ENCODE measurements around the gene CCND2. TPM values are rescaled to one million over a fixed set of nuclear protein-coding genes. Genes with fewer than 3 reads are reported as not detected.

The CCND2 gene
- total and polyA plus RNA-seq, 12 donors = 28.4 to 428 (median 239) TPM

DNA sequence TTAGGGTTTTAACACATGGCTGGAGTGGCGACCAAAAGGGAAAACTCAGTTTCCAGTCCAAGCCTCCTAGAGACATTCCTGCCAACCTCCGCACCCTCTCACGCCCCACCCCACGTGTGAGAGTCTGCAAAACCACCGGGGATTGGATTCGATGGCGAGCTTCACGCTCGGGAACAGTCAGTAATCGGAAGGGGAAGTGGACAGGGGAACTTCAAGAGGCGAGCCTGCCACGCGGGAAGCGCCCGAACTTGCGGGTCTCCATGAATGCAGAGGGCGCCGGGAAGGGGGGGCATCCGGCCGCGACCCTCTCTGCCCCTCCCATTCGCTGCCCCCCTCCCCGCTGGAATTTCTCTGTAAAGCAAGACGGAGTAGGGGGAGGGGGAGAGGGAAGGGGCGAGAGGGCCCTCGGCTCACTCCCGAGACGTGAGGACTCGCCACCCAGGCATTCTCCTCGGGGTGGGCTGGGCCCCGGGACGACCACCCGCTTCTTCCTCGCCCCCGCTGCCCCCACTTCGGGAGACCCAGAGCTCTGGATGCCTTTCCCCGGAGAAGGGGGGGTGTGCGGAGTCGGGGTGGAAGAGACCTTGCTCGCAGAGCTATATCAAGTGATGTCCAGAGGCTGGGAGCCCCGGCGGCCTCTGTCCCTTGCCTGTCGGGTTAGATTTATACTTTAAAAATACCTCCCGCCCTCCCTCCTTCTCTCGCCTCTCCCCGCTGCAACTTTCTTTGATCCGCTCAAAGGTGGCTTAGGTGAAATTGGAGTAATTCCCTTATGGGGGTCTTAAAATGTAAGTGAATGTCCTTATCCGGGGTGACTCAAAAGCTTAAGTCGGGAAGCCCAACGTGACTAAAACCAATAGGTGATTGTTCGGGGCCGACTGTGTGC is 2.5 kb upstream of the CCND2 start:
- Histone ChIP-seq H3K27me3 (peaks cover 26% of the 10 kb centered on the region), H3K4me1 (replicated peaks in 1 of 2) (peaks cover 14 to 29% of the 10 kb centered on the region in 2 donors), H3K27ac (peak overlapping the region; percentile 26 to 95 (median 90)), H3K9me3 (replicated peaks in 1 of 3) (no peaks in the 10 kb centered on the region), H3K4me3 (peak overlapping the region in 3 of 4 donors; percentile 1 to 85 (median 16)), H3K36me3 (replicated peaks in 1 of 2) (peaks cover 0 to 1% of the 10 kb centered on the region in 2 donors)
- peak; percentile 49 to 81 (median 65) for DNase-seq
- WGBS, 4 donors = 1 to 2% (median 2%) methylated on average over 31 to 52 of the region's 52 CpGs
- intact Hi-C loops (cut with DNase I) = loop anchor here in 1 of 2 donors (10.0 kb wide), 2 partner anchors 236 to 276 kb away; no protein-coding TSS in a partner anchor
- no peak for TF ChIP-seq POLR2A (IDR thresholded peaks at IDR 0.05)
- TF ChIP-seq, protein P1, sequence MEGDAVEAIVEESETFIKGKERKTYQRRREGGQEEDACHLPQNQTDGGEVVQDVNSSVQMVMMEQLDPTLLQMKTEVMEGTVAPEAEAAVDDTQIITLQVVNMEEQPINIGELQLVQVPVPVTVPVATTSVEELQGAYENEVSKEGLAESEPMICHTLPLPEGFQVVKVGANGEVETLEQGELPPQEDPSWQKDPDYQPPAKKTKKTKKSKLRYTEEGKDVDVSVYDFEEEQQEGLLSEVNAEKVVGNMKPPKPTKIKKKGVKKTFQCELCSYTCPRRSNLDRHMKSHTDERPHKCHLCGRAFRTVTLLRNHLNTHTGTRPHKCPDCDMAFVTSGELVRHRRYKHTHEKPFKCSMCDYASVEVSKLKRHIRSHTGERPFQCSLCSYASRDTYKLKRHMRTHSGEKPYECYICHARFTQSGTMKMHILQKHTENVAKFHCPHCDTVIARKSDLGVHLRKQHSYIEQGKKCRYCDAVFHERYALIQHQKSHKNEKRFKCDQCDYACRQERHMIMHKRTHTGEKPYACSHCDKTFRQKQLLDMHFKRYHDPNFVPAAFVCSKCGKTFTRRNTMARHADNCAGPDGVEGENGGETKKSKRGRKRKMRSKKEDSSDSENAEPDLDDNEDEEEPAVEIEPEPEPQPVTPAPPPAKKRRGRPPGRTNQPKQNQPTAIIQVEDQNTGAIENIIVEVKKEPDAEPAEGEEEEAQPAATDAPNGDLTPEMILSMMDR (IDR thresholded peaks at IDR 0.05) = no peak

DNA sequence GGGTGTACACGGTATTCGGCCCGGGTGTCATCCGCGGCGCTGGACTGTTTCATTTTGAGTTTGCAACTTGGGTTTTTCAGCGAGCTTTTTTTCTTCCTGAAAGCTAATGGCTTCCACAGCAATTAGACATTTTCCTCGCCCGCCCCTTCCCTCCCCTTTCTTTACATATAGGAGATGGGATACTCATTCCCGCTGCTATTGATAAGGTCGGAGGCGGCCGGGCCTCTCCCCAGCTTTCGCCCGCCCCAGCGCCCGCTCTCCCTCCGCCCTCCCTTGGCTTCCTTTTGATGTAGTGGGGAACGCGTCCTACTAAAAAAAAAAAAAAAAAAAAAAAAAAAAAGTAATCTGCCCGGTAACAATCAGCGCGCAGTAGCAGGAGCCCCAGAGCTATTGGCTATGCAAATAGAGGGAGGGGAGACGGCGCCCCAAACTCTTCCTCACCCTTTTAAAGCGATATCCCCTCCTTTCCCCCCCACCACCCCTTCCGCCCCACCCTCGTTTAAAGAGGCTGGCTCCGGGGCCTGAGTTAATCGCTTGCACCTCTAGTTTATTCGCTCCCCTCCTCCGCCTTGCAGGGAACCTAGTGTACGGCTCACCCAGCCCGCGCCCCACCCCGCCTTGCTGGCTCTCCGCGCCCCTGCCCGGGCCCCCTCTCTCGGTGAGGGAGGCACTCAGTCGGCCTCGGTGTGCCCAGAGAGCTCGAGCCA is 1.7 kb upstream of the CCND2 start:
- H3K4me1 ChIP-seq (replicated peaks in 1 of 2) = peaks cover 21 to 36% of the 10 kb centered on the region in 2 donors
- H3K36me3 ChIP-seq (replicated peaks in 1 of 2) = peaks cover 0 to 8% of the 10 kb centered on the region in 2 donors
- peak in 1 of 2 donors; percentile 81 for TF ChIP-seq POLR2A (IDR thresholded peaks at IDR 0.05)
- TF ChIP-seq, protein P1 (IDR thresholded peaks at IDR 0.05) = no peak
- intact Hi-C loops (cut with DNase I) = loop anchor here in 1 of 2 donors (10.0 kb wide), 2 partner anchors 237 to 277 kb away; no protein-coding TSS in a partner anchor
- H3K4me3 ChIP-seq = peak overlapping the region in 2 of 4 donors; percentile 85 to 96
- 0 to 1% (median 1%) methylated on average over 18 to 43 of the region's 43 CpGs for WGBS, 4 donors
- H3K27ac ChIP-seq = peak overlapping the region; percentile 26 to 95 (median 90)
- DNase-seq = peak; percentile 87 to 94 (median 90)
- no peaks in the 10 kb centered on the region for H3K9me3 ChIP-seq (replicated peaks in 1 of 3)
- H3K27me3 ChIP-seq = peaks cover 24% of the 10 kb centered on the region

DNA sequence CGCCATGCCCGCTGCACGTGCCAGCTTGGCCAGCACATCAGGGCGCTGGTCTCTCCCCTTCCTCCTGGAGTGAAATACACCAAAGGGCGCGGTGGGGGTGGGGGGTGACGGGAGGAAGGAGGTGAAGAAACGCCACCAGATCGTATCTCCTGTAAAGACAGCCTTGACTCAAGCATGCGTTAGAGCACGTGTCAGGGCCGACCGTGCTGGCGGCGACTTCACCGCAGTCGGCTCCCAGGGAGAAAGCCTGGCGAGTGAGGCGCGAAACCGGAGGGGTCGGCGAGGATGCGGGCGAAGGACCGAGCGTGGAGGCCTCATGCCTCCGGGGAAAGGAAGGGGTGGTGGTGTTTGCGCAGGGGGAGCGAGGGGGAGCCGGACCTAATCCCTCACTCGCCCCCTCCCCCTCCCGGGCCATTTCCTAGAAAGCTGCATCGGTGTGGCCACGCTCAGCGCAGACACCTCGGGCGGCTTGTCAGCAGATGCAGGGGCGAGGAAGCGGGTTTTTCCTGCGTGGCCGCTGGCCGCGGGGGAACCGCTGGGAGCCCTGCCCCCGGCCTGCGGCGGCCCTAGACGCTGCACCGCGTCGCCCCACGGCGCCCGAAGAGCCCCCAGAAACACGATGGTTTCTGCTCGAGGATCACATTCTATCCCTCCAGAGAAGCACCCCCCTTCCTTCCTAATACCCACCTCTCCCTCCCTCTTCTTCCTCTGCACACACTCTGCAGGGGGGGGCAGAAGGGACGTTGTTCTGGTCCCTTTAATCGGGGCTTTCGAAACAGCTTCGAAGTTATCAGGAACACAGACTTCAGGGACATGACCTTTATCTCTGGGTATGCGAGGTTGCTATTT is 914 bp upstream of the CCND2 start:
- Histone ChIP-seq H3K27ac (peak overlapping the region; percentile 6 to 95 (median 90)), H3K27me3 (peaks cover 20% of the 10 kb centered on the region), H3K36me3 (replicated peaks in 1 of 2) (peaks cover 0 to 14% of the 10 kb centered on the region in 2 donors), H3K4me3 (peak overlapping the region in 2 of 4 donors; percentile 85 to 96), H3K4me1 (replicated peaks in 1 of 2) (peaks cover 28 to 43% of the 10 kb centered on the region in 2 donors), H3K9me3 (replicated peaks in 1 of 3) (no peaks in the 10 kb centered on the region)
- TF ChIP-seq, protein P1 (IDR thresholded peaks at IDR 0.05) = no peak
- TF ChIP-seq POLR2A (IDR thresholded peaks at IDR 0.05) = peak in 1 of 2 donors; percentile 9
- 0 to 1% (median 1%) methylated on average over 14 to 62 of the region's 62 CpGs for WGBS, 4 donors
- intact Hi-C loops (cut with DNase I) = loop anchor here in 1 of 2 donors (10.0 kb wide), 2 partner anchors 238 to 278 kb away; no protein-coding TSS in a partner anchor
- peak; percentile 64 to 81 (median 72) for DNase-seq
